ENCODE results near the gene TECPR2.

DNA sequence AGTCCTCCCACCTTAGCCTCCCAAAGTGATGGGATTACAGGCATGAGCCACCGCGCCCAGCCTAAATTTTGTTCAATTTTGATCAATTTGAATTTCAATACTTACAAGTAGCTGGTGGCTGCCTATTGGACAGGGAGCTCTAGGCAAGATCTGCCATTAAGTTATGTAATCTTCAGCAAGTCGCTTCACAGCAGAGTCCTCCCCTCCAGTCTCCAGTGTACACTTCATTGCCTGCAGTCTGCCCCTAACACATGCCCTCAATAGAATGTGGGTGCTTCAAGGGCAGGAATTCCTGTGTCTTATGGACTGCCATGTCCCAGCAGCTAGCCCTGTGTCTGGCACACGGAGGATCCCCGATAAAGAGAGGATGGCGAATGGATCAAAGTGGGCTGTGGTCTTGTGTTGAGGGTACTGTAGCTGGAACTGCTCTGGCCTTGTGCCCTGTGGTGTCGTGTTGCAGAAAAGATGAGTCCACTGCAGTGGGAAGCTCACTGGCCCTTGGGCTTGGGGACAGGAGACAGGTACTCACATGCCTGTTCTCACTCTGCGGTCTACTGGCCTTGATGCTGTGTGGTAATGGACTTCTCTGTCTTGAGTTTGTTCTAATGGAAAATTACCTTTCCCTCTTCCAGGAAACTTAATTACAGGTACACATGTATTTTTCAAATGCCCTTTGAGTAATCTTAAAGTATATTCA is 67.6 kb downstream of the TECPR2 start:
- TF ChIP-seq, protein P1, sequence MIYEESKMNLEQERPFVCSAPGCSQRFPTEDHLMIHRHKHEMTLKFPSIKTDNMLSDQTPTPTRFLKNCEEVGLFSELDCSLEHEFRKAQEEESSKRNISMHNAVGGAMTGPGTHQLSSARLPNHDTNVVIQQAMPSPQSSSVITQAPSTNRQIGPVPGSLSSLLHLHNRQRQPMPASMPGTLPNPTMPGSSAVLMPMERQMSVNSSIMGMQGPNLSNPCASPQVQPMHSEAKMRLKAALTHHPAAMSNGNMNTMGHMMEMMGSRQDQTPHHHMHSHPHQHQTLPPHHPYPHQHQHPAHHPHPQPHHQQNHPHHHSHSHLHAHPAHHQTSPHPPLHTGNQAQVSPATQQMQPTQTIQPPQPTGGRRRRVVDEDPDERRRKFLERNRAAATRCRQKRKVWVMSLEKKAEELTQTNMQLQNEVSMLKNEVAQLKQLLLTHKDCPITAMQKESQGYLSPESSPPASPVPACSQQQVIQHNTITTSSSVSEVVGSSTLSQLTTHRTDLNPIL (CRISPR knock-in tag; IDR thresholded peaks at IDR 0.05; ENCODE audit: low read depth): no peak
- TF ChIP-seq SNAI2 (CRISPR knock-in tag; IDR thresholded peaks at IDR 0.05) (no peak), ARNTL (CRISPR knock-in tag; IDR thresholded peaks at IDR 0.05; ENCODE audit: borderline replicate concordance, low read depth) (no peak), BACH2 (CRISPR knock-in tag; IDR thresholded peaks at IDR 0.05; ENCODE audit: borderline replicate concordance) (no peak), TOX (CRISPR knock-in tag; IDR thresholded peaks at IDR 0.05; ENCODE audit: borderline replicate concordance) (no peak), ZNF565 (CRISPR knock-in tag; conservative IDR thresholded peaks at IDR 0.05; ENCODE audit: low read depth) (no peak), PPARA (CRISPR knock-in tag; IDR thresholded peaks at IDR 0.05; ENCODE audit: borderline replicate concordance) (no peak), ISL1 (CRISPR knock-in tag; IDR thresholded peaks at IDR 0.05) (no peak), CSDC2 (CRISPR knock-in tag; IDR thresholded peaks at IDR 0.05) (no peak)
- TF ChIP-seq, protein P2, sequence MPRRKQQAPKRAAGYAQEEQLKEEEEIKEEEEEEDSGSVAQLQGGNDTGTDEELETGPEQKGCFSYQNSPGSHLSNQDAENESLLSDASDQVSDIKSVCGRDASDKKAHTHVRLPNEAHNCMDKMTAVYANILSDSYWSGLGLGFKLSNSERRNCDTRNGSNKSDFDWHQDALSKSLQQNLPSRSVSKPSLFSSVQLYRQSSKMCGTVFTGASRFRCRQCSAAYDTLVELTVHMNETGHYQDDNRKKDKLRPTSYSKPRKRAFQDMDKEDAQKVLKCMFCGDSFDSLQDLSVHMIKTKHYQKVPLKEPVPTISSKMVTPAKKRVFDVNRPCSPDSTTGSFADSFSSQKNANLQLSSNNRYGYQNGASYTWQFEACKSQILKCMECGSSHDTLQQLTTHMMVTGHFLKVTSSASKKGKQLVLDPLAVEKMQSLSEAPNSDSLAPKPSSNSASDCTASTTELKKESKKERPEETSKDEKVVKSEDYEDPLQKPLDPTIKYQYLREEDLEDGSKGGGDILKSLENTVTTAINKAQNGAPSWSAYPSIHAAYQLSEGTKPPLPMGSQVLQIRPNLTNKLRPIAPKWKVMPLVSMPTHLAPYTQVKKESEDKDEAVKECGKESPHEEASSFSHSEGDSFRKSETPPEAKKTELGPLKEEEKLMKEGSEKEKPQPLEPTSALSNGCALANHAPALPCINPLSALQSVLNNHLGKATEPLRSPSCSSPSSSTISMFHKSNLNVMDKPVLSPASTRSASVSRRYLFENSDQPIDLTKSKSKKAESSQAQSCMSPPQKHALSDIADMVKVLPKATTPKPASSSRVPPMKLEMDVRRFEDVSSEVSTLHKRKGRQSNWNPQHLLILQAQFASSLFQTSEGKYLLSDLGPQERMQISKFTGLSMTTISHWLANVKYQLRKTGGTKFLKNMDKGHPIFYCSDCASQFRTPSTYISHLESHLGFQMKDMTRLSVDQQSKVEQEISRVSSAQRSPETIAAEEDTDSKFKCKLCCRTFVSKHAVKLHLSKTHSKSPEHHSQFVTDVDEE (CRISPR knock-in tag; IDR thresholded peaks at IDR 0.05): no peak
- TF ChIP-seq, protein P3, sequence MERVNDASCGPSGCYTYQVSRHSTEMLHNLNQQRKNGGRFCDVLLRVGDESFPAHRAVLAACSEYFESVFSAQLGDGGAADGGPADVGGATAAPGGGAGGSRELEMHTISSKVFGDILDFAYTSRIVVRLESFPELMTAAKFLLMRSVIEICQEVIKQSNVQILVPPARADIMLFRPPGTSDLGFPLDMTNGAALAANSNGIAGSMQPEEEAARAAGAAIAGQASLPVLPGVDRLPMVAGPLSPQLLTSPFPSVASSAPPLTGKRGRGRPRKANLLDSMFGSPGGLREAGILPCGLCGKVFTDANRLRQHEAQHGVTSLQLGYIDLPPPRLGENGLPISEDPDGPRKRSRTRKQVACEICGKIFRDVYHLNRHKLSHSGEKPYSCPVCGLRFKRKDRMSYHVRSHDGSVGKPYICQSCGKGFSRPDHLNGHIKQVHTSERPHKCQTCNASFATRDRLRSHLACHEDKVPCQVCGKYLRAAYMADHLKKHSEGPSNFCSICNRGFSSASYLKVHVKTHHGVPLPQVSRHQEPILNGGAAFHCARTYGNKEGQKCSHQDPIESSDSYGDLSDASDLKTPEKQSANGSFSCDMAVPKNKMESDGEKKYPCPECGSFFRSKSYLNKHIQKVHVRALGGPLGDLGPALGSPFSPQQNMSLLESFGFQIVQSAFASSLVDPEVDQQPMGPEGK (CRISPR knock-in tag; IDR thresholded peaks at IDR 0.05; ENCODE audit: borderline replicate concordance): no peak

Measured in SK-N-SH treated with all-trans-retinoic acid at 6 μM for 48 hours (cell line).